SU-DHL-6 (cell line): ENCODE data around the gene ZC3HAV1L.

Source experiments
- H2AFZ ChIP-seq: fragments of 200-600 bp; sonication (generic); 2 replicates; pipeline ENCODE4 v1.6.1; 2014; ENCODE audit warnings: low read depth, mild to moderate bottlenecking, moderate library complexity, mixed read lengths, antibody characterized with exemption, low read length; ENCODE audit not compliant: severe bottlenecking
- H3F3A ChIP-seq: fragments of 200-600 bp; shearing (Covaris generic); 2 replicates; pipeline ENCODE4 v1.6.0; 2016; ENCODE audit warnings: antibody characterized with exemption, mild to moderate bottlenecking; ENCODE audit not compliant: insufficient read depth
- H3K27ac ChIP-seq: fragments of 200-600 bp; sonication (generic); 2 replicates; pipeline ENCODE4 v1.5.1; 2016; ENCODE audit warnings: low read depth, mild to moderate bottlenecking, low read length, moderate library complexity, mixed read lengths
- H3K27me3 ChIP-seq: fragments of 200-600 bp; sonication (generic), shearing (Covaris generic); 2 replicates; pipeline ENCODE4 v1.6.0; 2014; ENCODE audit warnings: mild to moderate bottlenecking, low read length
- H3K36me3 ChIP-seq: fragments of 200-600 bp; sonication (generic); 2 replicates; pipeline ENCODE4 v1.6.1; 2014; ENCODE audit warnings: mild to moderate bottlenecking, low read length, mixed read lengths
- H3K4me2 ChIP-seq: fragments of 300-600, 200-600 bp; shearing (Covaris generic), sonication (generic); 2 replicates; pipeline ENCODE4 v1.6.0; 2014; ENCODE audit warnings: low read length, low read depth, mild to moderate bottlenecking; ENCODE audit not compliant: poor library complexity, severe bottlenecking
- H3K4me3 ChIP-seq: fragments of 200-600 bp; sonication (generic); 2 replicates; pipeline ENCODE4 v1.5.1; 2014; ENCODE audit warnings: antibody characterized with exemption, low read length, mild to moderate bottlenecking, mixed read lengths; ENCODE audit not compliant: insufficient read depth, poor library complexity, severe bottlenecking
- H3K79me2 ChIP-seq: fragments of 200-600 bp; sonication (generic); 2 replicates; pipeline ENCODE4 v1.6.1; 2014; ENCODE audit warnings: mild to moderate bottlenecking, low read length, moderate library complexity; ENCODE audit not compliant: insufficient read depth
- H3K9ac ChIP-seq: fragments of 200-600 bp; sonication (generic); 2 replicates; pipeline ENCODE4 v1.7.0; 2014; ENCODE audit warnings: mild to moderate bottlenecking, low read length
- H3K9me2 ChIP-seq: fragments of 200-600 bp; sonication (generic); replicated peaks from 2 replicates; pipeline ENCODE4 v1.6.1; 2014; ENCODE audit warnings: low read length; ENCODE audit not compliant: insufficient read depth
- H3K9me3 ChIP-seq: fragments of 200-600 bp; sonication (generic); 2 replicates; pipeline ENCODE4 v1.6.1; 2014; ENCODE audit warnings: low read length, mixed read lengths; ENCODE audit not compliant: insufficient read depth
- H4K20me1 ChIP-seq: fragments of 200-600 bp; sonication (generic); 2 replicates; pipeline ENCODE4 v1.6.1; 2014; ENCODE audit warnings: low read depth, mild to moderate bottlenecking, antibody characterized with exemption, low read length, moderate library complexity, mixed read lengths
- EZH2phosphoT487 ChIP-seq: fragments of 200-600 bp; sonication (generic), shearing (Covaris generic); conservative IDR thresholded peaks from 2 replicates; pipeline ENCODE4 v1.6.1; 2018; ENCODE audit warnings: mild to moderate bottlenecking, antibody characterized with exemption, low read length, moderate library complexity, mixed read lengths
- TF ChIP-seq, protein P1 (sequence below): fragments of 200-600 bp; sonication (generic); IDR thresholded peaks from one replicate; pipeline ENCODE4 v1.5.1; 2017; ENCODE audit warnings: antibody characterized with exemption, mild to moderate bottlenecking, low read length, moderate library complexity; ENCODE audit not compliant: insufficient read depth, poor library complexity, severe bottlenecking

The ZC3HAV1L gene

DNA sequence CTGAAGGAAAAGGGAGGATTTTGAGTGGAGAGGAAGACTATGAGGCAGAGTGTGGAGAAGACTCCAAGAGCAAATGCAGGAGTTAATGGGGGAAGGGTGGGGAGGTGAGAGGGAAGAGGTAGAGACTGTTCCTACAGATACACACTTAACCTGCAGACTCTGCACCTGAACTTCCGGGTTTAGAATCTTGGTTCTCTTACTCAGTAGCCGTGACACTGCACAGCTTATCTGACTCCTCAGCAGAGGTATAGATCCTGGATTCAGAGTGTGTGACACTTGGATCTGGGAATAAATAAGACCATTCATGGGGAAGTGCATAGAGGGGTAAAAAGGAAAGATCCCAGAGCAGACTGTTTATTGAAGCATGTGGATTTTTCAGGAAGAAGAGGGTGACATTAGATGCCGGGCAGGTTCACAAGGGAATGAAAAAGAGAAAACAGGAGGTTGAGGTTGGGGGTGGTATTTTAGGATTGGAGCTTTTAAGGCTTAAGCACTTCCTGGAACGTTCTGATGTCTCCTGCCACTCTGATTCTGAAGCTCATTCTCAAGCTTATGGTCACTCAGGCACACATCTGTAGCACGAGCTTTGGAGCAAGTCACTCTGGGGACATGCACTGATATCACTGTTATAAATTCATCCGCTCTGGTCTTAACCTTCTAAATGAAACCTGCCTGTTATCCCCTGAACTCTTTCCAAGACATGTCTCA lies 5.7 kb upstream of the ZC3HAV1L start:
- H3K27ac ChIP-seq = no peak overlapping the region
- H3K36me3 ChIP-seq = peaks cover 6% of the 10 kb centered on the region; the same call in 1 of the 2 replicates
- no peaks in the 10 kb centered on the region for H3K9me3 ChIP-seq
- H3F3A ChIP-seq = 0 out of 2 replicates have a peak, but pooled peaks cover 6% of the 10 kb centered on the region
- TF ChIP-seq, protein P1, sequence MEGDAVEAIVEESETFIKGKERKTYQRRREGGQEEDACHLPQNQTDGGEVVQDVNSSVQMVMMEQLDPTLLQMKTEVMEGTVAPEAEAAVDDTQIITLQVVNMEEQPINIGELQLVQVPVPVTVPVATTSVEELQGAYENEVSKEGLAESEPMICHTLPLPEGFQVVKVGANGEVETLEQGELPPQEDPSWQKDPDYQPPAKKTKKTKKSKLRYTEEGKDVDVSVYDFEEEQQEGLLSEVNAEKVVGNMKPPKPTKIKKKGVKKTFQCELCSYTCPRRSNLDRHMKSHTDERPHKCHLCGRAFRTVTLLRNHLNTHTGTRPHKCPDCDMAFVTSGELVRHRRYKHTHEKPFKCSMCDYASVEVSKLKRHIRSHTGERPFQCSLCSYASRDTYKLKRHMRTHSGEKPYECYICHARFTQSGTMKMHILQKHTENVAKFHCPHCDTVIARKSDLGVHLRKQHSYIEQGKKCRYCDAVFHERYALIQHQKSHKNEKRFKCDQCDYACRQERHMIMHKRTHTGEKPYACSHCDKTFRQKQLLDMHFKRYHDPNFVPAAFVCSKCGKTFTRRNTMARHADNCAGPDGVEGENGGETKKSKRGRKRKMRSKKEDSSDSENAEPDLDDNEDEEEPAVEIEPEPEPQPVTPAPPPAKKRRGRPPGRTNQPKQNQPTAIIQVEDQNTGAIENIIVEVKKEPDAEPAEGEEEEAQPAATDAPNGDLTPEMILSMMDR = no peak
- no peak for TF ChIP-seq EZH2phosphoT487
- no peak overlapping the region for H3K4me3 ChIP-seq
- no peak overlapping the region for H3K9ac ChIP-seq
- no peaks in the 10 kb centered on the region for H3K9me2 ChIP-seq
- no peaks in the 10 kb centered on the region for H3K27me3 ChIP-seq
- no peaks in the 10 kb centered on the region for H4K20me1 ChIP-seq
- no peak overlapping the region for H2AFZ ChIP-seq
- no peak overlapping the region for H3K4me2 ChIP-seq
- H3K79me2 ChIP-seq = no peaks in the 10 kb centered on the region

DNA sequence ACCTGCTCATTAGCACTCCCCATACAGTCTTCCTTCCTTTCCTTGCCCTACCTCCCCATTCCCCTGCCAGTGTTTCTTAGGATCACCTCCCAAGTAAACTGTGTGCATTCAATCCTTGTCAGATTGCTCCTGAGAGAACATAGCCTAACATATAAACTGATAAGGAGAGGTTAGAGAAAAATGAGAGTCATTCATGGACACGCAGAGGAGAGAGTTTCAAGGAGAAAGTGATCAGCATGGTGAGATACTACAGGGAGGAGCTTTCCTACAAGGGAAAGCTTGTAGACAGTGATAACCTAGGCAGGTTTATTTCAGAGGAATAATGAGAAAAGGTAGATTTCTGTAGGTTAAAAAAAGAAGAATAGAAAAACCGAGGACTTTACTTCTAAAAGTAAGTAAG lies 2.8 kb upstream of the ZC3HAV1L start:
- H3K4me2 ChIP-seq = no peak overlapping the region
- no peak overlapping the region for H3K4me3 ChIP-seq
- no peak overlapping the region for H3K9ac ChIP-seq
- H3K36me3 ChIP-seq = no peaks in the 10 kb centered on the region
- no peak overlapping the region for H2AFZ ChIP-seq
- H3K9me2 ChIP-seq = no peaks in the 10 kb centered on the region
- H3K9me3 ChIP-seq = no peaks in the 10 kb centered on the region
- H3K27ac ChIP-seq = no peak overlapping the region
- H3F3A ChIP-seq = no peaks in the 10 kb centered on the region
- H3K79me2 ChIP-seq = no peaks in the 10 kb centered on the region
- H4K20me1 ChIP-seq = no peaks in the 10 kb centered on the region
- H3K27me3 ChIP-seq = no peaks in the 10 kb centered on the region
- TF ChIP-seq, protein P1 = no peak
- no peak for TF ChIP-seq EZH2phosphoT487

- no peak overlapping the region for H3K4me3 ChIP-seq
- H3K9ac ChIP-seq = no peak overlapping the region
These were observed 1.1 kb upstream of the ZC3HAV1L start for GRCh38 chr7:139036901-139037300.

More at GRCh38 chr7:139036901-139037300, 1.1 kb upstream of the ZC3HAV1L start:
- H3F3A ChIP-seq = no peaks in the 10 kb centered on the region
- H3K27ac ChIP-seq = no peak overlapping the region
- H3K9me2 ChIP-seq = no peaks in the 10 kb centered on the region
- no peak overlapping the region for H3K4me2 ChIP-seq
- no peaks in the 10 kb centered on the region for H3K9me3 ChIP-seq
- no peaks in the 10 kb centered on the region for H3K79me2 ChIP-seq
- TF ChIP-seq, protein P1 = no peak
- TF ChIP-seq EZH2phosphoT487 = no peak
- no peaks in the 10 kb centered on the region for H3K27me3 ChIP-seq
- H3K36me3 ChIP-seq = no peaks in the 10 kb centered on the region
- H4K20me1 ChIP-seq = no peaks in the 10 kb centered on the region
- H2AFZ ChIP-seq = no peak overlapping the region
